Measurements from ENCODE around the gene CCDC106.

GRCh38 chr19:55617426-55617825 lies 30.6 kb upstream of the CCDC106 start:
- TF ChIP-seq ATF6 (CRISPR knock-in tag; IDR thresholded peaks at IDR 0.05) (no peak), CREB1 (CRISPR knock-in tag; IDR thresholded peaks at IDR 0.05) (no peak), ZNF121 (CRISPR knock-in tag; IDR thresholded peaks at IDR 0.05) (no peak)

All from WTC11 (cell line).